Vagina (tissue), 2 donors: ENCODE results near the gene MEF2A.
"Not testable (repeated sequence)": the region's sequence is repeated elsewhere in the genome, so short reads cannot be mapped to it uniquely, and the experiment has no call there.

Source experiments
- POLR2A ChIP-seq, 2 donors: fragments of 450-650 bp; IDR thresholded peaks; one replicate each; pipeline ENCODE4 v1.6.1; 2017; ENCODE audit warnings: antibody characterized with exemption in 2 of 2, mild to moderate bottlenecking in 2 of 2, moderate library complexity in 2 of 2
- POLR2AphosphoS5 ChIP-seq, 2 donors: sonication (generic); formaldehyde crosslinking; IDR thresholded peaks; one replicate each; pipeline ENCODE4 v1.9.0; 2017; ENCODE audit warnings: antibody characterized with exemption in 2 of 2, mild to moderate bottlenecking in 2 of 2, low read depth in 1 of 2; ENCODE audit not compliant: insufficient read depth in 1 of 2
- TF ChIP-seq, protein P1 (sequence below), 3 experiments: fragments of 450-650 bp in 2 of 3; fragments of 200-600 bp in 1 of 3; sonication (generic) in 1 of 3; IDR thresholded peaks; one replicate each; pipeline ENCODE4 v1.5.1; 2017 to 2019; ENCODE audit warnings: antibody characterized with exemption in 3 of 3, mild to moderate bottlenecking in 2 of 3, moderate library complexity in 2 of 3

DNA sequence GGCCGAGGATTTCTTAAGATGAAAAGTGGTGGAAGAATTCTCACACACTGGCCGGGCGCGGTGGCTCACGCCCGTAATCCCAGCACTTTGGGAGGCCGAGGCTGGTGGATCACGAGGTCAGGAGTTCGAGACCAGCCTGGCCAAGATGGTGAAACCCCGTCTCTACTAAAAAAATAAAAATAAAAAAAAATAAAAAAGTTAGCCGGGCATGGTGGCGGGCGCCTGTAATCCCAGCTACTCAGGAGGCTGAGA is 168.2 kb downstream of the MEF2A start:
- not testable (repeated sequence) for TF ChIP-seq POLR2A (IDR thresholded peaks at IDR 0.05); POLR2AphosphoS5 (IDR thresholded peaks at IDR 0.05; ENCODE audit: insufficient read depth in 1 of 2, low read depth in 1 of 2)
- TF ChIP-seq, protein P1, sequence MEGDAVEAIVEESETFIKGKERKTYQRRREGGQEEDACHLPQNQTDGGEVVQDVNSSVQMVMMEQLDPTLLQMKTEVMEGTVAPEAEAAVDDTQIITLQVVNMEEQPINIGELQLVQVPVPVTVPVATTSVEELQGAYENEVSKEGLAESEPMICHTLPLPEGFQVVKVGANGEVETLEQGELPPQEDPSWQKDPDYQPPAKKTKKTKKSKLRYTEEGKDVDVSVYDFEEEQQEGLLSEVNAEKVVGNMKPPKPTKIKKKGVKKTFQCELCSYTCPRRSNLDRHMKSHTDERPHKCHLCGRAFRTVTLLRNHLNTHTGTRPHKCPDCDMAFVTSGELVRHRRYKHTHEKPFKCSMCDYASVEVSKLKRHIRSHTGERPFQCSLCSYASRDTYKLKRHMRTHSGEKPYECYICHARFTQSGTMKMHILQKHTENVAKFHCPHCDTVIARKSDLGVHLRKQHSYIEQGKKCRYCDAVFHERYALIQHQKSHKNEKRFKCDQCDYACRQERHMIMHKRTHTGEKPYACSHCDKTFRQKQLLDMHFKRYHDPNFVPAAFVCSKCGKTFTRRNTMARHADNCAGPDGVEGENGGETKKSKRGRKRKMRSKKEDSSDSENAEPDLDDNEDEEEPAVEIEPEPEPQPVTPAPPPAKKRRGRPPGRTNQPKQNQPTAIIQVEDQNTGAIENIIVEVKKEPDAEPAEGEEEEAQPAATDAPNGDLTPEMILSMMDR (IDR thresholded peaks at IDR 0.05), result not testable (repeated sequence)
